ENCODE measurements around the gene ZNF546.
"Not testable (repeated sequence)": the region's sequence is repeated elsewhere in the genome, so short reads cannot be mapped to it uniquely, and the experiment has no call there.

ZNF546 gene

DNA sequence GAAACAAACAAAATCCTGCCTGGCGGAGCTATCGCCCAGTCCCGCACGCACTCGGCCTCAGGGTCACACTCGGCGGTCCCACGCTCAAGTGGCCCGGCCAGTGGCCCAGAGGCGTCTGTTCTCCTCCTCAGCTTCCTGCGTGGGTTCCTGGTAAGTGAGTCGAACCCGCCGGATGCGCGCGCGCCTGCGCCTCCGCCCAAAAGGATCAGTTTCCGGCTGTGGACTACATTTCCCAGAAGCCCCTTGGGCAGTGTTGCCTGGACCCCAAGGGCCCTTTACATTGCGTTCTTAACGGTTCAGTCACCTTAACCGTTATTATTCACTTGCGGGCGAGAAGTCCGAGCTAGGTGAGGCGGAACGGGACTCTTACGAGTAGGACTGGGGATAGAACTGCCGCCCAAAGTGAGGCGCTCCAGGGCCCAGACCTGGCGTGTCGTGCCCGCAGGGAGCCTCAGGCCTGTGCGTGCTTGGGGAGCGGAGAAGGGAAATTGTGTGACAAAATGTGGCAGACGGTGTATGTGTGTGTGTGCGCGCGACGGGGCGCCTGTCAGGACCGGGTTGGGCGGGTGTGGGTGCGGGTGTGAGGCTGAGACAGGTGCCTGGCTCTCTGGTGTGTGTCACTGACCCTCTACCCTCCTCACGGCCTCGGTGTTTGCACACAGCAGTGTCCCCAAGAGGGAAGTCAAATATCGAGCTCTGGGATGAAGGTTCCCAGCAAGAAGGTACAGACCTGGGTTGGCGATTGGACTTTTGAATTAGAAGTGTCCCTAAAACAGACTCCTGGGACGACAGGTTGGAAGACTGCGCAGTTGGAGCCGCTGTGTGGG lies at the start of gene ZNF546:
TSS of gene ZNF546 (plus strand) at position 250 of the 827 bp plus-strand sequence. CDS start 1,267 bp downstream, outside the sequence.
- DNase-seq: peak; percentile 80

DNA sequence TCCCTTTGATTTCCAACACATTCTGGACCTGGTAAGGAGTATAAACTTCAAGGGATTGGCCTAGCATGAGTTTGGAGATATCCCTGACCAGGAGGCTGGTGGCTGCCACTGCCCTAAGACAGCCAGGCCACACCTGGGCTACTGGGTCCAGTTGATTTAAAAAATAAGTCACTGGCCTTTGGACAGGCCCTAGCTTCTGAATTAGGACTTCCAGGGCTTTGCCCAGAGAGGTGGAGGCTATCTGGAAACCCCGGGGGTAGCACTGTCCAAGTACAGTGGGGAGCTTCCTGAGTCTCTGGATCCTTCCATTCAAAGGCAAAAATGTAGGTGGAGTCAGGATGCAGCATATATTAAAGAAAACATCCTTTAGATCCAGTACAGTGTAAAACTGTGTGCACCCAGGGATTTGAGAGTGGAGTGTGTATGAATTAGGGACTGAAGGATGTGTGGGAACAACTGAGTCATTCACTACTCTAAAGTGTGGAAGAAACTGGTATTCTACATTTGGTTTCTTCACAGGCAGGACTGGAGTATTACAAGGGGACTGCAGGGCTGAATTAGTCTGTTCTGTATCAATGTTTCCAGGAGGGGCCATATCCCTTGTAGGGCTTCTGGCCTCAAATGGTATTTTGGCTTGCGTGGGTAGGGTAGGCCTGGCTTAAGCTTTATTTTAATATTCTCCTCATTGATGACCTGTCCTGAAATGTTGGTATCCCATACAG lies 47.7 kb upstream of the ZNF546 start:
- no peak for DNase-seq

DNA sequence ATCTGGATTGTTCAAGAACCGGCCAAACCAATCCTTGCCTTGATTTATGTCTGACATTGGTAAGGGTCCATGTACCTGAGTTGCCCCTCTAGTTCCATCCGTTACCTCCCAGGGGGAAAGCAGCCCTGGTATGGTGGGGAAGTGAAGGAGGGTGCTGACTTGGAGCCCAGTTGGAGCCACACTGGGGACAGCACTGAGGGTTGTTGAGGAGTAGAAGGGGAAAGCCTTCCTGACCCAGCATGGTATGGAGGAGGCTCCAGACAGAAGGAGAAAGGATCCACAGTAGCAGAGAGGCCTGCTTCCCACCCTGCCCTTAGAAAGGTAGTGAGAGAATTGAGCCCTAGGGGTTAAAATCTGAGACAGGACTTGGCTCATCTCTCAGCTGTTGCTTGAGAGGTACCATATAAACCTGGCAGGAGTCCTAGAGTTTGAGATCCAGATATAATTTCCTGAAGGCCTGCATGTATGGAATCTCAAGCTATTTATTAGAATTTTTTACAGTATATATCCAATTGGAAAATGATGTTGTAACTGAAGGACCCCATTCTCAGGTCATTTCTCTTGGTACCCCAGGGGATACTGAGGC lies 45.7 kb upstream of the ZNF546 start:
- no peak for DNase-seq

DNA sequence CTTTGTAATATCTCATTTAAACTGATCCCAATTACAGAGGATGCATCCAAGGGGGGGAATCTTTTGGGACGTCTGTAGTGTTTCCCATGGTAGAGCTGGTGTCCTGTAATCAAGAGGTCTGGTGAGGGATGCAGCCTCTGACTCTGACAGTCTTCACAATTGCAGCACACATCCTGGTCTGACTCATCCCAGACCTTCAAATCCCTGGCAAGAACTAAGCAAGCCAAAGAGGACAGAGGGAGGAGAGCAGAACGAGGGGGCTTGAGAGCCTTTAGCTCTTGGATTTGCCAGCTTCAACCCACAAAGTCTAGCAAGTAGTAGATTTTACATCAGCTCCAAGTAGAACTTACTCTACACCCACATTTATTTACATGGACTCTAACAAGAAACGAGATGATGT lies 45.2 kb upstream of the ZNF546 start:
- DNase-seq: no peak

DNA sequence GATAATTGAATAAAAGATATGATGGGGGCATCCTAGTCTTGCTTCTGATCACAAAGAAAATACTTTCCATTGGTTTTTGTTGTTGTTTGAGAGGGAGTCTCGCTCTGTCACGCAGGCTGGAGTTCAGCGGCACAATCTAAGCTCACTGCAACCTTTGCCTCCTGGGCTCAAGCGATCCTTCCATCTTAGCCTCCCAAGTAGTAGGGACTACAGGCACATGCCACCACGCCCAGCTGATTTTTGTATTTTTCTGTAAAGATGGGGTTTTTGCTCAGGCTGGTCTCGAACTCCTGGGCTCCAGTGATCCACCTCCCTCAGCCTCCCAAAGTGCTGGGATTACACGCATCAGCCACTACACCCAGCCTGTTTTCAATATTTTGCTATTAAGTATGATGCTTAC lies 42.9 kb upstream of the ZNF546 start:
- no peak for DNase-seq

DNA sequence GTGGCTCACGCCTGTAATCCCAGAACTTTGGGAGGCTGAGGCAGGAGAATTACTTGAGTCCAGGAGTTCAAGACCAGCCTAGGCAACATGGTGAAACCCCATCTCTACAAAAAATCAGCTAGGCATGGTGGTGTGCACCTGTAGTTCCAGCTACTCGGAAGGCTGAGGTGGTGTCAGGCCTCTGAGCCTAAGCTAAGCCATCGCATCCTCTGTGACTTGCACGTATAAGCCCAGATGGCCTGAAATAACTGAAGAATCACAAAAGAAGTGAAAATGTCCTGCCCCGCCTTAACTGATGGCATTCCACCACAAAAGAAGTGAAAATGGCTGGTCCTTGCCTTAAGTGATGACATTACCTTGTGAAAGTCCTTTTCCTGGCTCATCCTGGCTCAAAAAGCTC lies 39.0 kb upstream of the ZNF546 start:
- not testable (repeated sequence) for DNase-seq

DNA sequence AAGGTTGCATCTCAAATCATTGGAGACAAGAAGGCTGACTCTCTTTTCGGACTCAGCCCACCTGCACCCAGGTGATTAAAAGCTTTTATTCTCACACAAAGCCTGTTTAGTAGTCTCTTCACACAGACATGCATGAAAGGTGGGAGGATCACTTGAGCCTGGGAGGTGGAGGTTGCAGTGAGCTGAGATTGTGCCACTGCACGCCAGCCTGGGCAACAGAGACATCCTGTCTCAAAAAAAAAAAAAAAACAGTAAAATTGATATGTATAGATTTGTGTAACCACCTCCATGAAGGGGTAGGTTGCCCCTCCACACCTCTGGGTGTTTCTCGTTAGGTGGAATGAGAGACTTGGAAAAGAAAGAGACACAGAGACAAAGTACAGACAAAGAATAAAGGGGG lies 37.9 kb upstream of the ZNF546 start:
- not testable (repeated sequence) for DNase-seq

DNA sequence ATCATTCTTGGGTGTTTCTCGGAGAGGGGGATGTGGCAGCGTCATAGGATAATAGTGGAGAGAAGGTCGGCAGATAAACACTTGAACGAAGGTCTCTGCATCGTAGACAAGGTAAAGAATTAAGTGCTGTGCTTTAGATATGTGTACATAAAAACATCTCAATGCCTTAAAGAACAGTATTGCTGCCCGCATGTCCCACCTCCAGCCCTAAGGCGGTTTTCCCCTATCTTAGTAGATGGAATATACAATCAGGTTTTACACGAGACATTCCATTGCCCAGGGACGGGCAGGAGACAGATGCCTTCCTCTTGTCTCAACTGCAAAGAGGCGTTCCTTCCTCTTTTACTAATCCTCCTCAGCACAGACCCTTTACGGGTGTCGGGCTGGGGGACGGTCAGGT lies 37.5 kb upstream of the ZNF546 start:
- not testable (repeated sequence) for DNase-seq

DNA sequence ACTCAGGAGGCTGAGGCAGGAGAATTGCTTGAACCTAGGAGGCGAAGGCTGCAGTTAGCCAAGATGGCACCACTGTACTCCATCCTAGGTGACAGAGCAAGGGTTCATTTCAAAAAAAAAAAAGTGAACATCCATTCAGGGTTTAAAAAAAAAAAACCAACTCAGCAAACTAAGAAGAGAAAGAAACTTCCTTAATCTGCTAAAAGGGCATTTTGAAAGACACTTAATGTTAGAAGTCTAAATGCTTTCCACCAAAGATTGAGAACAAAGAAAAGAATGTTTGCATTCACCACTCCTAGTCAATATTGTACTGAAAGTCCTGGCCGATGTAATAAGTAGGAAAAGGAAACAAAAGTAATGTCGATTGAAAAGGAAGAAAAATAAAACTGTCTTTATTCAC lies 33.0 kb upstream of the ZNF546 start:
- DNase-seq: no peak

DNA sequence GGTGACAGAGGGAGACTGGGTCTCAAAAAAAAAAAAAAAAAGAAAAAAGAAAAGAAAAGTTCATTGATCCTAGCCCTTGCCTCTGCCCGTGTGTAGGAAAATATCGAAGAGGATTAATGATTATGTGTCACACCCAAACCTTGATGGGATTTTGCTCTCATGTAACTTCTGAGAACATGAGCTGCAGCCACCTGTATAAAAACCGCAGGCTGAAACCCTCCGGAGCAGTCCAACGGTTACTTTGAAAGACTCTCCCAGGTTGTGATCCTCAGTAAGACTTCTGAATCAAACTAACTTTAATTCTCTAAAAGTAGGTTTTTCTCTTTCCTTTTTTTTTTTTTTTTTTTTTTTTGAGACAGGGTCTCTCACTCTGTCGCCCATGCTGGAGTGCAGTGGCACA lies 30.2 kb upstream of the ZNF546 start:
- no peak for DNase-seq

DNA sequence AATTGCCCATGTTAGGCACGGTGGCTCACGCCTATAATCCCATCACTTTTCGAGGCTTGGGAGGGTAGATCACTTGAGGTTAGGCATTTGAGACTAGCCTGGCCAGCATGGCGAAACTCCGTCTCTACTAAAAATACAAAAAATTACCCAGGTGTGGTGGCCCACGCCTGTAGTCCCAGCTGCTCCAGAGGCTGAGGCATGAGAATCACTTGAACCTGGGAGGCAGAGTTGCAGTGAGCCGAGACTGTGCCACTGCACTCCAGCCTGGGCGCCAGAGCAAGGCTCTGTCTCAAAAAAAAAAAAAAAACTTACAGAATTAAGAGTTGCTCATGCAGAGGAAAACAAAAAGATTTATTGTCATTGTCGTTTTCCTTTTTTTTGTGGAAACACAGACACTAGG lies 29.3 kb upstream of the ZNF546 start:
- DNase-seq: no peak

DNA sequence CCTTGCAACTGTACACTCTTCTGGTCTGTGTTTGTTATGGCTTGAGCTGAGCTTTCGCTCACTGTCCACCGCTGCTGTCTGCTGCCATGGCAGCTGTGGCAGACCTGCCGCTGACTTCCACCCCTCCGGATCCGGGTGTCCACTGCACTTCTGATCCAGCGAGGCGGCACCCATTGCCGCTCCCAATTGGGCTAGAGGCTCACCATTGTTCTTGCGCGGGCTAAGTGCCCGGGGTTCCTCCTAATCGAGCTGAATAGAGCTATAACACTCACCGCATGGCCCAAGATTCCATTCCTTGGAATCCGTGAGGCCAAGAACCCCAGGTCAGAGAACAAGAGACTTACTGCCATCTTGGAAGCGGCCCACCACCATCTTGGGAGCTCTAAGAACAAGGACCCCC lies 28.1 kb upstream of the ZNF546 start:
- DNase-seq: no peak

DNA sequence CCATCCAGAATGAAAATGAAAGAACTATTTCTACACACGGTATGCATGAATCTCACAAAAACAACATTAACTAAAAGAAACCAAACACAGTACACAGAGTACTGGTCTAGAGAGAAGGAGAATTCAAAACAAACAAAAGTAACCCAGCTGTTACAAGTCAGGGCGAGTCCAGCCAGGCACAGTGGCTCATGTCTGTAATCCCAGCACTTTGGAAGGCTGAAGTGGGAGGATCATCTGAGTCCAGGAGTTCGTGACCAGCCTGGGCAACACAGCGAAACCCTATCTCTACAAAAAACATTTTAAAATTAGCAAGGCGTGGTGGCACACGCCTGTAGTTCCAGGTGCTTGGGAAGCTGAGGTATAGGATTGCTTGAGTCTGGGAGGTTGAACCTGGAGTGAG lies 27.6 kb upstream of the ZNF546 start:
- no peak for DNase-seq

DNA sequence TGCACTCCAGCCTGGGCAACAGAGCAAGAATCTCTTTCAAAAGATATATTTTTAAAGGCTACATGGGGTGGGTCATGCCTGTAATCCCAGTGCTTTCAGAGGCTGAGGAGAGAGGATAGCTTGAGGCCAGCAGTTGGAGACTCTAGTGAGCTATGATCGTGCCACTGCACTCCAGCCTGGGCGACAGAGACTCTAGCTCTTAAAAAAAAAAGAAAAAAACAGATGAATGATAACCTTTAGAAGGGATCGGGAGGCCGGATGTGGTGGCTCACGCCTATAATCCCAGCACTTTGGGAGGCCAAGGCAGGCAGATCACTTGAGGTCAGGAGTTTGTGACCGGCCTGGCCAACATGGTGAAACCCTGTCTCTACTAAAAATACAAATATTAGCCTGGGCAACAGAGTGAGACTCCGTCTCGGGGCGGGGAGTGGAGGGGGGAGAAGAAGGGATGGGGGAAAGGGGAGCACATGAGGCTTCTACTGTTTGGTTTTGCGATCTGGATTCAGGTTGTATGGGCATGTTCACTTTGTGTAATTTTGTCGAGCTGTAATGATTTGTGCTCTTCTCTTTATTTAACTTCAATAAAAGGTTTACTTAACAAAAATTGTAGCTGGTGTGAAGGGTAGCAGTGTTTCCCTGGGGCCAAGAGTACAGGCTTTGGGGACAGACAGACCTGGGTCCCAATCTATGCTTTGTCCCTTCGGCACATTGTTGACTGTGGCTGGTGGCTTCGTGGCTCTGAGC lies 27.0 kb upstream of the ZNF546 start:
- no peak for DNase-seq

DNA sequence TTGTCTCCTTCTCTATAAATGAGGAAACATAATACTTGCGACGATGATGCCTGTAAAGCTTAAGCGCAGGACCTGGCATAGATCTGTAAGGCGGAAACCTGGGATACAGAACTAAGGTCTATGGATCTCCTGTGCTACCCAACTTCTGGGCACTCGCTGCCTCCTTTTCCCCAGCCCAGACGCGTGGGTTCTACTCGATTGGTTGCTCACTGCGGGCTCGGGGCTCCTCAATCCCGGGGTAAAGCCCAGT lies 26.5 kb upstream of the ZNF546 start:
- peak; percentile 60 for DNase-seq

DNA sequence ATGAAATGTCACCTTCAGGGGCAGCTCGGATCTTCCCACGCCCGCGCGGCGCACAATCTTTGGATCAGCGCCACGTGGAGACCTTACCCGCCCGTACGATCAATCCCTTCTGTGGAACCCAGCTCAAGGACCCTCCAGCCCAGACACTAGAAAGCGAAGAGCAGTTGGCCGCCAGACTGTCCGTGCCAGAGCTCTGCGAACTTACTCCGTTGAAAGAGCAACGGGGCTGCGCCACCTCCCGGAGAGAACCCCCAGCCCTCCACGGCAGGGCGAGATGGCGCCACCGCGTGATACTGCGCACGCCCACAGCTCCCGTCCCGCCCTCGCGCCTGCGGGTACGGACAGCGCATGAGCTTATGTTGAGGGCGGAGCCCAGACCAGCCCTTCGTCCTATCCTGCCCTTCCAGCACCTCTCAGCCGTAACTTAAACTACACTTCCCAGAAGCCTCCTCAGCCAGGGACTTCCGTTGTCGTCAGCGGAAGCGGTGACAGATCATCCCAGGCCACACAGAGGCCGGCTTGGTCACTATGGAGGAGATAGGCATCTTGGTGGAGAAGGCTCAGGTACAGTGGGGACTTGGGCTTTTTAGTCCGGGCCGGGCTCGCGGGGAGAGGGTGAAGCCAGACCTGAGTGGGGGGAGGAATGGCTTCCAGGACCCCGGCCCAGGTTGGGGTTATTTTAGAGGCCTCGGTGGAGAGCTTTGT lies 26.0 kb upstream of the ZNF546 start, which contains the start of gene PSMC4:
TSS of gene PSMC4 (plus strand) at position 491 of the 705 bp plus-strand sequence. CDS start at position 529, 38 bp downstream.
- peak; percentile 98 for DNase-seq

DNA sequence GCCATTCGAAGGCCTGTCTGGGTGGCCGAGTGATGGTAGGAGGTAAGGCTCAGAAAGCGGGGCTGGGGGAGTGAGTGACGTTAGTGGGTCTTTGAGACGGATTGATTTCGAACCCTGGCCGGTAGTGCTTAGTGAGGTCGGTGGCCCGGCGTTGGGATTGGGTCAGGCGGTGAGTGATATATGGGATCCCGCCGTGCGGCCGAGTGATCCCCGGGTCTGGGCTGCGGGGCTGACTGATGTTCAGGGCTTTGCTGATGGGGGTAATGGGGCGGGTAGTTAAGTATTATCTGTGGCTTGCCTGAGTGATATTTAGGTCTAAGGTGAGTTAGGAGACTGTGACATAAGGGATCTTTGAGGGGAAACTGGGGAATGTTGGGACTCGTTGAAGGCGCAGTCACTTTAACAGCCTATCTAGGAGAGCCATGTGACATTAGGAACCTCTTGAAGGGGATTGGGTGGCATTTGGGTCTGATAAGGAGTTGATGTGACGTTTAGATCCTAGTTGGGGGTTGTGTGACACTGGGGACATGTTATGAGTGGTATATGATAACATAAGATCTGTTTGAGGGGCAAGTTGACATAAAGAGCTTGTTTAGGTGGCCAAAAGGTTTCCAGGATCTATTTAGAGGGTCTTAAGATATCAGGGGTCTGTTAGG lies 25.4 kb upstream of the ZNF546 start:
- no peak for DNase-seq

DNA sequence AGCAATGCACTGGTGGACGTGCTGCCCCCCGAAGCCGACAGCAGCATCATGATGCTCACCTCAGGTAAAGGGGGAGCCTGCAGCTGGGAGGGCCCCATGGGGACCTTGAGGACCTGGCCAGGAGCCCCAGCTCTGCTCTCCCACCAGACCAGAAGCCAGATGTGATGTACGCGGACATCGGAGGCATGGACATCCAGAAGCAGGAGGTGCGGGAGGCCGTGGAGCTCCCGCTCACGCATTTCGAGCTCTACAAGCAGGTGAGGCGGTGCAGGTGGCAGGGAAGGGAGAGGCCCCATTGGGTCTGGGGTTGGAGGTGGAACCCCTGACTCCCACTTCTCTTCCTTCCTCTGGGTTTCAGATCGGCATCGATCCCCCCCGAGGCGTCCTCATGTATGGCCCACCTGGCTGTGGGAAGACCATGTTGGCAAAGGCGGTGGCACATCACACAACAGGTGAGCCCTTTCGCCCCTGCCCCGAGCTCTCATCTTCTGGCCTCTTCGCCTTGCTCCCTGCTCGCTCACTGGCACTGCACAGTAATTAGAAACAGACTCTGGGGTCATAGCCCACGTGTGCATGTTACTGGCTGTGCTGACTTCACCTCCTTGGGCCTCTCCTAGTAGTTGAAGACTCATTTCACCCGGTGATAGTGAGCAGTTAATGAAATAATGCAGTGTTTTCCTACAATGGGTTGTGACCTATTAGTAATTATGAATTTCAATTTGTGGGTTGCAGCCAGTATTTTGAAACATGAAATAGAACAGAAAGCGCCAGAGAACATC lies 22.3 kb upstream of the ZNF546 start:
- no peak for DNase-seq

DNA sequence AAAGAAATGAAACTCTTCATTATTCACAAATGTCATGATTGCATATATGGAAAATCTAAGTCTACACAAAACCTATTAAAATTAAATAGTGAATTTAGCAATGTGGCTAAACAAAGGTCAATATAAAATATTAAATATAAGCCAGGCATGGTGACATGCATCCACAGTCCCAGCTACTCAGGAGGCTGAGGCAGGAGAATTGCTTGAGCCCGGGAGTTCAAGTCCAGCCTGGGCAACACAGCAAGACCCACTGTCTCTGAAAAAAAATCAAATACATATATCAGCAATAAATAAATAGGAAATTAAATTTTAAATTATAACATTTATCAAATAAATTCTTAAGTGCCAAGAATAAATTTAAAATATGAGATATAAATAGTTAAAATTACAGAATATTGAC lies 14.0 kb upstream of the ZNF546 start:
- DNase-seq: no peak

DNA sequence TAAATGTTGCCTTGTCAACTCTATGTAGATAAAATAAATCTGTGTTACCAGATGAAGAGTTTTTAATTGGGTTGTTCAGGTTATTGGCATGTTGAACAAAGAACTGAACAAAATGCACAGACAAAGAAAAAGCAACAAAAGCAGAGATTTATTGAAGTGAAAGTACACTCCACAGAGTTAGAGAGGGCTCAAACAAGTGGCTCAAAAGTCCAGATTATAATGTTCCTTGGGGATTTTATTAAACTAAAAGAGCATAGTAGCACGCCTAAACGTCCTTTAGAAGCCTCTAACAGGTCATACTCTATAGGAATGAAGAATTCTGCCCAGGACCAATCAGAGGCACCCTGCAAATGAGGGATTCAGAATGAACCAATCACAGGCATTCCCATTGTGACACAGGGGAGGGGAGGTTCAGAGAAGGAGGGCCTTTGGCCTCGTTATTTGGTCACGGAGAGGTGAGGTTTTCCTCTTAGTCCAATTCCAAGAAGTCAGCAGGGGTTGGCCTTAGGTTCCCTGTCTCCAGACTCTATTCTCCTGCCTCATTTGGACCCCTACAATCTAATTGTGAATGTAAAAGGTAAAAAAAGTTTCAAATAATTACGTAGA lies 13.1 kb upstream of the ZNF546 start:
- no peak for DNase-seq

DNA sequence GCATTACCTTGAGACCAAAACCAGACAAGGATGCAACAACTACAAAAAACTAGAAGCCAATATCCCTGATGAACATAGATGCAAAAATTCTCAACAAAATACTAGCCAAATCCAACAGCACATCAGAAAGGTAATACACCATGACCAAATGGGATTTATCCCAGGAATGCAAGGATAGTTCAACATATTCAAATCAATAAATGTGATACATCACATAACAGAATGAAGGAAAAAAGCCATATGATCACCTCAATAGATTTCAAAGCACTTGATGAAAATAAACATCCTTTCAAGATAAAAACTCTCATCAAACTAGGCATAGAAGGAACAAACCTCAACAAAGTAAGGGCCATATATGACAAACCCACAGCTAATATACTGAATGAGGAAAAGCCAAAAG lies 10.2 kb upstream of the ZNF546 start:
- no peak for DNase-seq
